ENCODE results near the gene DTNB. TPM values are rescaled to one million over a fixed set of nuclear protein-coding genes. Genes with fewer than 3 reads are reported as not detected.

Gene DTNB
- total and polyA plus RNA-seq, 2 donors (not counting 1 experiment from before 2014, with no cell fraction given), result 25.7 to 37.3 TPM

DNA sequence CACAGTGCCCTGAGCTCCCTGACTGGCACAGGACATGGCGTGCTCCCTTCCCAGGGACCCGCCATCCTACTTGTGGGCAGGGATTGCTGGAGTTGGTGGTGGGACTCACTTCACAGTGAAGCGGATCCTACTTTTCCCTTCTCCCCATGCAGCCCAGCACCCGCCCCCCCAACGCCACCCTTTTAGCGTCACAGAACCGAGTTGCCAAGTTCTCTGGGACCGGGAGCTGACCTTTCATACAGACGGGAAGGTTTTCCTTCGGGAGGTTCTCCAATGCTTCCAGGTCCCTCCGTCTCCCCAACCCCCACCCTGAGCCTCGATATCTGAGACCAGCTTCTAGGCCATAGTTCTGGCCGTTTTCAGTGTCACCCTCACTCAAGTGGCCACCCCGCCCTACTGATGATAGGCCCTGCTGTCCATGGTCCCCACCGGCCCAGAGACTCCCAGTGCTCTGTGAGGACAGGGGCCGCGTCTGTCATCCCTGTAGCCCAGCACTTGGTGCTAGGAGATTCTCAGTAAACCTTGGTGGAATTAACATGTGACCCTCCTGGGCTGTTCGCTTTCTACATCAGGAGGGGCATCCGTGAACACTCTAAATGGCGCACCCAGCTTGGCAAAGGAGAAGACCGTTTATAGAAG is 330.1 kb downstream of the DTNB start:
- ChIA-PET CTCF (interaction anchor here (1.0 to 2.0 kb wide), 8 partner anchors 12 to 223 kb away, joined by 3 to 19 read pairs (median 4); no protein-coding TSS in a partner anchor), POLR2A (interaction anchor here (0.6 to 0.7 kb wide), 4 partner anchors 9 to 67 kb away, joined by 3 to 6 read pairs (median 4); no protein-coding TSS in a partner anchor)
- Mint-ChIP-seq H3K27me3 (no peaks in the 10 kb centered on the region), H3K9me3 (ENCODE audit: insufficient read depth) (no peaks in the 10 kb centered on the region), H3K27ac (peak overlapping the region; percentile 20), H3K4me3 (peak overlapping the region; percentile 85), H3K4me1 (peaks cover 14% of the 10 kb centered on the region)
- intact Hi-C loops (cut with micrococcal nuclease), result loop anchor here (2.0 to 5.0 kb wide), 2 partner anchors 41 to 223 kb away; no protein-coding TSS in a partner anchor
- 97% methylated on average over 20 of the region's 21 CpGs for WGBS (ENCODE audit: insufficient coverage)
- H3K79me2 ChIP-seq (ENCODE audit: control insufficient read depth, insufficient read depth, low read length), result peaks cover 13% of the 10 kb centered on the region
- H3K36me3 ChIP-seq (replicated peaks in 1 of 2; ENCODE audit: control extremely low read depth in 1 of 2, control insufficient read depth in 1 of 2, extremely low read depth in 1 of 2, insufficient read depth in 2 of 2, low read length in 1 of 2), result peaks cover 0 to 2% of the 10 kb centered on the region in 2 experiments
- ATAC-seq (ENCODE audit: low read depth) (no peak), DNase-seq (no peak)
- peaks cover 25% of the 10 kb centered on the region for H4K20me1 ChIP-seq (ENCODE audit: control insufficient read depth, insufficient read depth, low read length, poor library complexity, severe bottlenecking)
- peaks cover 8 to 10% of the 10 kb centered on the region in 2 donors for H3K4me1 ChIP-seq (ENCODE audit: control insufficient read depth in 2 of 2, insufficient read depth in 2 of 2, low read length in 2 of 2)
- peak overlapping the region; percentile 91 for H3K4me2 ChIP-seq (replicated peaks; ENCODE audit: low read depth, low read length, poor library complexity, severe bottlenecking)
- no peak overlapping the region for H2AFZ ChIP-seq (ENCODE audit: insufficient read depth, low read depth, low read length, poor library complexity, severe bottlenecking)
- TF ChIP-seq EZH2 (IDR thresholded peaks at IDR 0.05; ENCODE audit: borderline replicate concordance, insufficient read depth, low read depth, low read length, poor library complexity, severe bottlenecking), result no peak
- TF ChIP-seq, protein P1, sequence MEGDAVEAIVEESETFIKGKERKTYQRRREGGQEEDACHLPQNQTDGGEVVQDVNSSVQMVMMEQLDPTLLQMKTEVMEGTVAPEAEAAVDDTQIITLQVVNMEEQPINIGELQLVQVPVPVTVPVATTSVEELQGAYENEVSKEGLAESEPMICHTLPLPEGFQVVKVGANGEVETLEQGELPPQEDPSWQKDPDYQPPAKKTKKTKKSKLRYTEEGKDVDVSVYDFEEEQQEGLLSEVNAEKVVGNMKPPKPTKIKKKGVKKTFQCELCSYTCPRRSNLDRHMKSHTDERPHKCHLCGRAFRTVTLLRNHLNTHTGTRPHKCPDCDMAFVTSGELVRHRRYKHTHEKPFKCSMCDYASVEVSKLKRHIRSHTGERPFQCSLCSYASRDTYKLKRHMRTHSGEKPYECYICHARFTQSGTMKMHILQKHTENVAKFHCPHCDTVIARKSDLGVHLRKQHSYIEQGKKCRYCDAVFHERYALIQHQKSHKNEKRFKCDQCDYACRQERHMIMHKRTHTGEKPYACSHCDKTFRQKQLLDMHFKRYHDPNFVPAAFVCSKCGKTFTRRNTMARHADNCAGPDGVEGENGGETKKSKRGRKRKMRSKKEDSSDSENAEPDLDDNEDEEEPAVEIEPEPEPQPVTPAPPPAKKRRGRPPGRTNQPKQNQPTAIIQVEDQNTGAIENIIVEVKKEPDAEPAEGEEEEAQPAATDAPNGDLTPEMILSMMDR (IDR thresholded peaks at IDR 0.05), result no peak
- H3K9me3 ChIP-seq (ENCODE audit: control extremely low read depth in 1 of 3, control insufficient read depth in 2 of 3, insufficient read depth in 1 of 3, low read length in 2 of 3), result no peaks in the 10 kb centered on the region
- no peak overlapping the region for H3K9ac ChIP-seq (ENCODE audit: low read length)
- no peak overlapping the region for H3K4me3 ChIP-seq (ENCODE audit: control extremely low read depth in 1 of 5, extremely low read depth in 1 of 5, insufficient read depth in 1 of 5, low read depth in 2 of 5, low read length in 4 of 5)
- H3K27ac ChIP-seq (ENCODE audit: low read length in 2 of 2), result no peak overlapping the region
- H3K27me3 ChIP-seq (replicated peaks in 1 of 4; ENCODE audit: control extremely low read depth in 1 of 4, control insufficient read depth in 3 of 4, insufficient read depth in 4 of 4, low read length in 3 of 4), result peaks cover 0 to 4% (median 1%) of the 10 kb centered on the region in 4 experiments

All from B cell (primary cell).